Activated naive CD8-positive, alpha-beta T cell treated with anti-CD3 and anti-CD28 coated beads, Interleukin-2, amount 10 ng/mL, durations not matched to agents 7 days and 5 days (primary cell): ENCODE measurements around the gene CNR2. TPM values are rescaled to one million over a fixed set of nuclear protein-coding genes. Genes with fewer than 3 reads are reported as not detected.
"Not testable (repeated sequence)": the region's sequence is repeated elsewhere in the genome, so short reads cannot be mapped to it uniquely, and the experiment has no call there.

Source experiments
- ATAC-seq: fragments of 150-1000 bp; cut with Tn5 transposase; one replicate; pipeline ENCODE4 v1.10.0; 2021; ENCODE audit warnings: low read depth, moderate library complexity
- POLR2A ChIA-PET: fragments of 350-600 bp; sonication (Branson Sonifier 250); formaldehyde crosslinking; loops from one replicate; lab custom pipeline; 2021; ENCODE audit warnings: antibody characterized with exemption; lab: Charles Lee
- DNase-seq: peaks from one replicate; pipeline ENCODE4 v3.0.0; 2021
- H3K27ac Mint-ChIP-seq: one replicate; pipeline ENCODE4 v1.8.0; 2022; ENCODE audit warnings: mild to moderate bottlenecking, mixed read lengths
- H3K27me3 Mint-ChIP-seq: one replicate; pipeline ENCODE4 v1.8.0; 2022; ENCODE audit warnings: mild to moderate bottlenecking, moderate library complexity, mixed read lengths
- H3K36me3 Mint-ChIP-seq: one replicate; pipeline ENCODE4 v1.8.0; 2021; ENCODE audit warnings: mild to moderate bottlenecking, mixed read lengths
- H3K4me1 Mint-ChIP-seq: one replicate; pipeline ENCODE4 v1.8.0; 2021; ENCODE audit warnings: mixed read lengths
- H3K4me3 Mint-ChIP-seq: one replicate; pipeline ENCODE4 v1.8.0; 2022; ENCODE audit warnings: mild to moderate bottlenecking, moderate library complexity, mixed read lengths
- H3K9me3 Mint-ChIP-seq: one replicate; pipeline ENCODE4 v1.8.0; 2021; ENCODE audit warnings: mixed read lengths
- total RNA-seq, 2 experiments: library from RNA; stranded (reverse); gene quantifications; one replicate each; pipeline ENCODE4 v1.2.3, GENCODE V29; 2021

The CNR2 gene
- total RNA-seq, 2 experiments from 2014 or later, result 2.0 TPM

DNA sequence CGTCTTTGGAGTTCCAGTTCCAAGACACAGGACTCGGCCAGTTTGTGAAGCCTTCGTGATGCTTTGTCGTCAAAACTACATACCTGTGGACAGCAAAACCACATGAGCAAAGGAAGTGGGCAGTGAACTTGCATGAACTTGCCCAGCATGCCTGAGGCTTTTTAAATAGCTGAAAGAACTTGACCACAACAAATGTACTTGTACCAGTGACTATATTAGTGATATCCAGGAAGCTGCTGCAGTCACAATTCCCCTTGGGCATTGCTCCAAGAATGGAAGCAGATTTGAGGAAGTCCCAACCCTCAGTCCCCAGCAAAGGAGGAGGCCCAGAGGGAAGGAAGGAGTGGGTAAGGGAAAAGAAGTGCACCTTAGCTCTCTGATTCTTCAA lies 47.6 kb downstream of the CNR2 start:
- Mint-ChIP-seq H3K27ac (no peak overlapping the region), H3K36me3 (peaks cover 7% of the 10 kb centered on the region), H3K27me3 (peaks cover 8% of the 10 kb centered on the region), H3K4me3 (no peak overlapping the region), H3K4me1 (peaks cover 25% of the 10 kb centered on the region), H3K9me3 (no peaks in the 10 kb centered on the region)
- DNase-seq (no peak), ATAC-seq (no peak)
- POLR2A ChIA-PET, result interaction anchor here (0.6 kb wide), 1 partner anchor 40 kb away, joined by 3 read pairs; no protein-coding TSS in a partner anchor

GRCh38 chr1:23864801-23865542 lies 48.2 kb downstream of the CNR2 start:
- H3K4me3 Mint-ChIP-seq, result no peak overlapping the region
- POLR2A ChIA-PET, result interaction anchor here (0.6 kb wide), 1 partner anchor 39 kb away, joined by 3 read pairs; no protein-coding TSS in a partner anchor
- no peaks in the 10 kb centered on the region for H3K9me3 Mint-ChIP-seq
- H3K4me1 Mint-ChIP-seq, result peaks cover 25% of the 10 kb centered on the region
- H3K27me3 Mint-ChIP-seq, result peaks cover 8% of the 10 kb centered on the region
- no peak overlapping the region for H3K27ac Mint-ChIP-seq
- no peak for ATAC-seq
- DNase-seq, result no peak
- peaks cover 7% of the 10 kb centered on the region for H3K36me3 Mint-ChIP-seq

GRCh38 chr1:23862640-23863039 lies 50.5 kb downstream of the CNR2 start:
- peaks cover 16% of the 10 kb centered on the region for H3K4me1 Mint-ChIP-seq
- H3K27ac Mint-ChIP-seq, result no peak overlapping the region
- peaks cover 7% of the 10 kb centered on the region for H3K36me3 Mint-ChIP-seq
- ATAC-seq (no peak), DNase-seq (no peak)
- no peak overlapping the region for H3K4me3 Mint-ChIP-seq
- POLR2A ChIA-PET, result no interaction called here
- H3K9me3 Mint-ChIP-seq, result no peaks in the 10 kb centered on the region
- peaks cover 5% of the 10 kb centered on the region for H3K27me3 Mint-ChIP-seq

DNA sequence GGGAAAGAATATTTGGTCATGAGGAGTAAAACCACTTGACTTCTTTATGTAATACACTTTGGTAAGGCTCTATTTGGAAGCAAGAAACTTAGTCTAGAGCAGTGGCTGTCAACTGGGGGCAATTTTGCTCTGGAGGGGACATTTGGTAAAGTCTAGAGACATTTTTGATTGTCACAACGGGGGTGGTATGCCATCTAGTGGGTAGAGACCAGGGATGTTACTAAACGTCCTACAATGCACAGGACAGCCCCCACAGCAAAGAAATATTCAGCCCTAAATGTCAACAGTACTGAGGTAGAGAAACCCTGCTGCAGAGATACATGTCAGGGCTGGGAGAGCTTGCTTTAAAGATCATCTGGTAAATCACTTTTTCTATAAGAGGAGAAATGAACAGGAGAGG lies 58.6 kb downstream of the CNR2 start:
- no peak overlapping the region for H3K27ac Mint-ChIP-seq
- peaks cover 16% of the 10 kb centered on the region for H3K36me3 Mint-ChIP-seq
- DNase-seq, result no peak
- no peaks in the 10 kb centered on the region for H3K9me3 Mint-ChIP-seq
- peaks cover 2% of the 10 kb centered on the region for H3K4me1 Mint-ChIP-seq
- no peaks in the 10 kb centered on the region for H3K27me3 Mint-ChIP-seq
- no peak overlapping the region for H3K4me3 Mint-ChIP-seq
- POLR2A ChIA-PET, result no interaction called here
- no peak for ATAC-seq

DNA sequence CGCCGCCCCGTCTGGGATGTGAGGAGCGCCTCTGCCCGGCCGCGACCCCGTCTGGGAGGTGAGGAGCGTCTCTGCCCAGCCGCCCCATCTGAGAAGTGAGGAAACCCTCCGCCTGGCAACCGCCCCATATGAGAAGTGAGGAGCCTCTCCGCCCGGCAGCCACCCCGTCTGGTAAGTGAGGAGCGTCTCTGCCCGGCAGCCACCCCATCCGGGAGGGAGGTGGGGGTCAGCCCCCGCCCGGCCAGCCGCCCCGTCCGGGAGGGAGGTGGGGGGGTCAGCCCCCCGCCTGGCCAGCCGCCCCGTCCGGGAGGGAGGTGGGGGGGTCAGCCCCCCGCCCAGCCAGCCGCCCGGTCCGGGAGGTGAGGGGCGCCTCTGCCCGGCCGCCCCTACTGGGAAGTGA lies 60.0 kb downstream of the CNR2 start:
- H3K4me3 Mint-ChIP-seq, H3K27me3 Mint-ChIP-seq, H3K4me1 Mint-ChIP-seq, POLR2A ChIA-PET, DNase-seq, H3K27ac Mint-ChIP-seq, H3K9me3 Mint-ChIP-seq, ATAC-seq: not testable (repeated sequence)
- H3K36me3 Mint-ChIP-seq, result peaks cover 21% of the 10 kb centered on the region

GRCh38 chr1:23851406-23851805 lies 61.8 kb downstream of the CNR2 start:
- H3K4me1 Mint-ChIP-seq, DNase-seq, H3K27ac Mint-ChIP-seq, H3K9me3 Mint-ChIP-seq, ATAC-seq, H3K4me3 Mint-ChIP-seq, H3K27me3 Mint-ChIP-seq, POLR2A ChIA-PET: not testable (repeated sequence)
- peaks cover 32% of the 10 kb centered on the region for H3K36me3 Mint-ChIP-seq

GRCh38 chr1:23848673-23849616 lies 64.2 kb downstream of the CNR2 start:
- H3K36me3 Mint-ChIP-seq, result peaks cover 34% of the 10 kb centered on the region
- DNase-seq (no peak), ATAC-seq (no peak)
- no peaks in the 10 kb centered on the region for H3K27me3 Mint-ChIP-seq
- POLR2A ChIA-PET, result no interaction called here
- H3K9me3 Mint-ChIP-seq, result no peaks in the 10 kb centered on the region
- no peaks in the 10 kb centered on the region for H3K4me1 Mint-ChIP-seq
- H3K4me3 Mint-ChIP-seq, result no peak overlapping the region
- H3K27ac Mint-ChIP-seq, result no peak overlapping the region

- DNase-seq, H3K9me3 Mint-ChIP-seq, POLR2A ChIA-PET, H3K27me3 Mint-ChIP-seq, ATAC-seq, H3K4me1 Mint-ChIP-seq, H3K27ac Mint-ChIP-seq, H3K4me3 Mint-ChIP-seq: not testable (repeated sequence)
- peaks cover 33% of the 10 kb centered on the region for H3K36me3 Mint-ChIP-seq
Measured at GRCh38 chr1:23847482-23848095, 65.6 kb downstream of the CNR2 start.

GRCh38 chr1:23845163-23845562 lies 68.0 kb downstream of the CNR2 start:
- Mint-ChIP-seq H3K36me3 (peaks cover 25% of the 10 kb centered on the region), H3K4me3 (no peak overlapping the region), H3K27ac (no peak overlapping the region), H3K4me1 (no peaks in the 10 kb centered on the region), H3K9me3 (no peaks in the 10 kb centered on the region), H3K27me3 (peaks cover 7% of the 10 kb centered on the region)
- no peak for DNase-seq
- ATAC-seq, result no peak
- POLR2A ChIA-PET, result no interaction called here

DNA sequence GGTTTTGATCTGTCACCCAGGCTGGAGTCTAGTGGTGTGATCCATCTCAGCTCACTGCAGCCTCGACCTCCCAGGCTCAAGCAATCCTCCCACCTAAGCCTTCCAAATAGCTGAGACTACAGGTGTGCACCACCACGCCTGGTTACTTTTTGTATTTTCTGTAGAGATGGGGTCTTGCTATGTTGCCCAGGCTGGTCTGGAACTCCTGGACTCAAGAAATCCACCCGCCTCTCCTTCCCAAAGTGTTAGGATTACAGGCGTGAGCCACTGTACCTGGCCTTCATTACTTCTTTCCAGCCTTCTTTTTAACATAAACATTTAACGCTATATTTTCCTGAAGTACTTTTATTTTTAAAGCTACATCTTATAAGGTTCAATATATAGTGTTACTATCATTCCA lies 69.5 kb downstream of the CNR2 start:
- ATAC-seq (no peak), DNase-seq (no peak)
- Mint-ChIP-seq H3K4me1 (peaks cover under 1% of the 10 kb centered on the region), H3K27me3 (peaks cover 7% of the 10 kb centered on the region), H3K4me3 (no peak overlapping the region), H3K9me3 (no peaks in the 10 kb centered on the region), H3K36me3 (peaks cover 25% of the 10 kb centered on the region), H3K27ac (no peak overlapping the region)
- POLR2A ChIA-PET, result no interaction called here

- peak overlapping the region; percentile 6 for H3K27ac Mint-ChIP-seq
- H3K36me3 Mint-ChIP-seq, result no peaks in the 10 kb centered on the region
- DNase-seq, result peak; percentile 77
- H3K4me1 Mint-ChIP-seq, result peaks cover 9% of the 10 kb centered on the region
- ATAC-seq, result peak; percentile 97
- no peaks in the 10 kb centered on the region for H3K9me3 Mint-ChIP-seq
- POLR2A ChIA-PET, result interaction anchor here (0.6 to 1.2 kb wide), 5 partner anchors 13 to 697 kb away, joined by 3 to 8 read pairs (median 3); partner anchors contain the start of gene HMGCL
- peak overlapping the region; percentile 82 for H3K4me3 Mint-ChIP-seq
- peaks cover 10% of the 10 kb centered on the region for H3K27me3 Mint-ChIP-seq
Measured at GRCh38 chr1:23838401-23838866, 74.7 kb downstream of the CNR2 start.

DNA sequence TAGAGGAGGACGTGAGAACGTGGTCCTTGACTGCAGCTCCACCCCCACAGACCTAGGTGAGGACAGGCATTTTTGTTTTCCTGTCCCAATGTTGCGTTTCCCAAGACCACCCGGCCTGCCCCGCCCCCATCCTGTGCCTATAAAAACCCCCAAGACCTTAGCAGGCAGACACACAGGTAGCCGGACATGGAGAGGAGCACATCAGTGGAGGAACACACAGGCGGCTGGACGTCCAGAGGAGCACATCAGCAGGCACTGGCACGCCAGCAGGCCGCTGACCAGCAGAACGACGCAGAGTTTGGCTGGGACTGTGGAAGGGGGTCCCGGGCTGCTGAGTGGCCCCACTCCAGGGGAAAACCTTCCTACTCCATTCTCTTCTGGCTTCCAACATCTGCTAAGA lies 75.3 kb downstream of the CNR2 start:
- Mint-ChIP-seq H3K9me3 (no peaks in the 10 kb centered on the region), H3K4me1 (peaks cover 9% of the 10 kb centered on the region), H3K27ac (peak overlapping the region; percentile 6), H3K27me3 (peaks cover 12% of the 10 kb centered on the region), H3K4me3 (peak overlapping the region; percentile 82), H3K36me3 (no peaks in the 10 kb centered on the region)
- POLR2A ChIA-PET, result interaction anchor here (0.6 to 1.2 kb wide), 2 partner anchors 13 to 140 kb away, joined by 3 to 4 read pairs; partner anchors contain the start of gene HMGCL
- DNase-seq (peak; percentile 39), ATAC-seq (no peak)

- no peaks in the 10 kb centered on the region for H3K9me3 Mint-ChIP-seq
- peaks cover 9% of the 10 kb centered on the region for H3K4me1 Mint-ChIP-seq
- H3K4me3 Mint-ChIP-seq, result no peak overlapping the region
- H3K27ac Mint-ChIP-seq, result no peak overlapping the region
- peaks cover 6% of the 10 kb centered on the region for H3K27me3 Mint-ChIP-seq
- POLR2A ChIA-PET, result no interaction called here
- no peak for DNase-seq
- H3K36me3 Mint-ChIP-seq, result no peaks in the 10 kb centered on the region
- ATAC-seq, result no peak
Measured at GRCh38 chr1:23836037-23836436, 77.1 kb downstream of the CNR2 start.
